ENCODE data around the gene NEDD4L. TPM values are rescaled to one million over a fixed set of nuclear protein-coding genes. Genes with fewer than 3 reads are reported as not detected.
A peak's percentile ranks its signal among the peaks of the same experiment; 100 is the strongest.
"Not testable (repeated sequence)": the region's sequence is repeated elsewhere in the genome, so short reads cannot be mapped to it uniquely, and the experiment has no call there.

Gene NEDD4L
- total and polyA plus RNA-seq, 9 donors, result 24.8 to 43.1 (median 34.0) TPM

GRCh38 chr18:58427321-58427720 lies 383.3 kb downstream of the NEDD4L start:
- Histone ChIP-seq H3K4me3 (ENCODE audit: low read length) (no peak overlapping the region), H3K4me1 (ENCODE audit: control insufficient read depth, insufficient read depth, low read length) (no peaks in the 10 kb centered on the region), H3K27me3 (ENCODE audit: control insufficient read depth, insufficient read depth, low read length) (no peaks in the 10 kb centered on the region), H3K36me3 (ENCODE audit: control insufficient read depth, insufficient read depth, low read length) (no peaks in the 10 kb centered on the region), H3K27ac (ENCODE audit: low read length) (no peak overlapping the region), H3K9me3 (replicated peaks; ENCODE audit: control insufficient read depth, low read depth, low read length) (no peaks in the 10 kb centered on the region)
- WGBS (ENCODE audit: insufficient coverage), result 83% methylated on average over 3 of the region's 5 CpGs
- no peak for DNase-seq

DNA sequence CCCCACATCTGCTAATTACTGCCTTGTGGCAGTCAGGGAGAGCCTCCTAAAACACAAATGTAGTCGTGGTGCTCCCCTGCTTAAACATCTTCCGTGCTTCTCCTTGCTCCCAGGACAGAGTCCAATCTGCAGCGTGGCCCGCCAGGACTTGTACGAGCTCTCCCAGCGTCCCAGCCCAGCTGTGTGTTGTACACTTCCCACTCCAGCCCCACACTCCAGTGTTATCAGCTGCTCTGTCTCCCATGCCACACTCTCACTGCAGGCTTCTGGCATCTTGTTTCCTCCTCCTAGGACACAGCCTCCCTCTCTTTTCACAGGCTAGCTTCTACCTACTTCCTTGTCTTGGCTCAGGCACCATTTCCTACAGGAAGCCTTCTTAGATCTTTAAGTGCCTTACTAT lies 385.4 kb downstream of the NEDD4L start:
- WGBS (ENCODE audit: insufficient coverage), result 26% methylated on average over 6 of the region's 6 CpGs

GRCh38 chr18:58431215-58431614 lies 387.2 kb downstream of the NEDD4L start:
- no peaks in the 10 kb centered on the region for H3K36me3 ChIP-seq (ENCODE audit: control insufficient read depth, insufficient read depth, low read length)
- H3K4me3 ChIP-seq (ENCODE audit: low read length), result no peak overlapping the region
- H3K27me3 ChIP-seq (ENCODE audit: control insufficient read depth, insufficient read depth, low read length), result no peaks in the 10 kb centered on the region
- no peak overlapping the region for H3K27ac ChIP-seq (ENCODE audit: low read length)
- WGBS (ENCODE audit: insufficient coverage), result 43% methylated on average over 5 of the region's 5 CpGs
- no peaks in the 10 kb centered on the region for H3K9me3 ChIP-seq (replicated peaks; ENCODE audit: control insufficient read depth, low read depth, low read length)
- DNase-seq, result no peak
- no peaks in the 10 kb centered on the region for H3K4me1 ChIP-seq (ENCODE audit: control insufficient read depth, insufficient read depth, low read length)

More for the DNA sequence above, 385.4 kb downstream of the NEDD4L start:
- Histone ChIP-seq H3K27ac (ENCODE audit: low read length) (no peak overlapping the region), H3K4me1 (ENCODE audit: control insufficient read depth, insufficient read depth, low read length) (no peaks in the 10 kb centered on the region), H3K27me3 (ENCODE audit: control insufficient read depth, insufficient read depth, low read length) (no peaks in the 10 kb centered on the region), H3K9me3 (replicated peaks; ENCODE audit: control insufficient read depth, low read depth, low read length) (no peaks in the 10 kb centered on the region), H3K4me3 (ENCODE audit: low read length) (no peak overlapping the region), H3K36me3 (ENCODE audit: control insufficient read depth, insufficient read depth, low read length) (no peaks in the 10 kb centered on the region)
- DNase-seq, result peak; percentile 28

GRCh38 chr18:58432050-58432727 lies 388.2 kb downstream of the NEDD4L start:
- H3K36me3 ChIP-seq (ENCODE audit: control insufficient read depth, insufficient read depth, low read length), result no peaks in the 10 kb centered on the region
- H3K27ac ChIP-seq (ENCODE audit: low read length), result no peak overlapping the region
- H3K4me1 ChIP-seq (ENCODE audit: control insufficient read depth, insufficient read depth, low read length), result no peaks in the 10 kb centered on the region
- H3K27me3 ChIP-seq (ENCODE audit: control insufficient read depth, insufficient read depth, low read length), result no peaks in the 10 kb centered on the region
- no peak overlapping the region for H3K4me3 ChIP-seq (ENCODE audit: low read length)
- WGBS (ENCODE audit: insufficient coverage), result no CpG with 5 or more reads among the region's 9 CpGs
- H3K9me3 ChIP-seq (replicated peaks; ENCODE audit: control insufficient read depth, low read depth, low read length), result no peaks in the 10 kb centered on the region
- no peak for DNase-seq

- not testable (repeated sequence) for H3K36me3 ChIP-seq (ENCODE audit: control insufficient read depth, insufficient read depth, low read length); H3K9me3 ChIP-seq (replicated peaks; ENCODE audit: control insufficient read depth, low read depth, low read length); DNase-seq; H3K27me3 ChIP-seq (ENCODE audit: control insufficient read depth, insufficient read depth, low read length); H3K27ac ChIP-seq (ENCODE audit: low read length); H3K4me1 ChIP-seq (ENCODE audit: control insufficient read depth, insufficient read depth, low read length); H3K4me3 ChIP-seq (ENCODE audit: low read length)
- WGBS (ENCODE audit: insufficient coverage), result no CpG with 5 or more reads among the region's 7 CpGs
Measured at GRCh38 chr18:58435221-58436005, 391.4 kb downstream of the NEDD4L start.

- Histone ChIP-seq H3K9me3 (replicated peaks; ENCODE audit: control insufficient read depth, low read depth, low read length) (no peaks in the 10 kb centered on the region), H3K4me1 (ENCODE audit: control insufficient read depth, insufficient read depth, low read length) (peaks cover 4% of the 10 kb centered on the region), H3K4me3 (ENCODE audit: low read length) (no peak overlapping the region), H3K36me3 (ENCODE audit: control insufficient read depth, insufficient read depth, low read length) (no peaks in the 10 kb centered on the region), H3K27ac (ENCODE audit: low read length) (no peak overlapping the region), H3K27me3 (ENCODE audit: control insufficient read depth, insufficient read depth, low read length) (no peaks in the 10 kb centered on the region)
- whole genome bisulfite sequencing (ENCODE audit: insufficient coverage), result 81% methylated on average over 3 of the region's 6 CpGs
- peak; percentile 51 for DNase-seq
Measured at GRCh38 chr18:58438161-58438957, 394.3 kb downstream of the NEDD4L start.

DNA sequence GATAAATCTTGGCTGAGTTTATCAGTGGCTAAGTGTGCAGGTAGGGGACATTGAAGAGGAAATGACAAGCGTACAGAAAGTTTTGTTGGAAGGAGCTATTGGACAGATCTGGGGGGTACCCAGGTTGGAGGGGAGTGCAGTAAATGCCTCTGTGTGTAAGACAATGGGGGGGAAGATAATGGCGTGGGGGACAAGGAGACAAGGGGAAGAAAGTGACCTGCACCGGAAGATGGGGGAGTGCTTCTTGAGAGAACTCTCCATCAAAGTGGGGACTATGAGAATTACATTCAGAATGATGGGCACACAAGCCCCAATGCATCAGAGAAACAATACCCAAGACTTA lies 394.9 kb downstream of the NEDD4L start:
- 55% methylated on average over 1 of the region's 3 CpGs for WGBS (ENCODE audit: insufficient coverage)
- no peak overlapping the region for H3K4me3 ChIP-seq (ENCODE audit: low read length)

GRCh38 chr18:58443671-58444070 lies 399.6 kb downstream of the NEDD4L start:
- no peak overlapping the region for H3K27ac ChIP-seq (ENCODE audit: low read length)
- H3K36me3 ChIP-seq (ENCODE audit: control insufficient read depth, insufficient read depth, low read length), result no peaks in the 10 kb centered on the region
- H3K9me3 ChIP-seq (replicated peaks; ENCODE audit: control insufficient read depth, low read depth, low read length), result no peaks in the 10 kb centered on the region
- WGBS (ENCODE audit: insufficient coverage), result 51% methylated on average over 2 of the region's 6 CpGs
- no peaks in the 10 kb centered on the region for H3K27me3 ChIP-seq (ENCODE audit: control insufficient read depth, insufficient read depth, low read length)
- H3K4me1 ChIP-seq (ENCODE audit: control insufficient read depth, insufficient read depth, low read length), result peaks cover 15% of the 10 kb centered on the region
- H3K4me3 ChIP-seq (ENCODE audit: low read length), result no peak overlapping the region
- no peak for DNase-seq

More for the DNA sequence above, 394.9 kb downstream of the NEDD4L start:
- Histone ChIP-seq H3K27me3 (ENCODE audit: control insufficient read depth, insufficient read depth, low read length) (no peaks in the 10 kb centered on the region), H3K27ac (ENCODE audit: low read length) (no peak overlapping the region), H3K9me3 (replicated peaks; ENCODE audit: control insufficient read depth, low read depth, low read length) (no peaks in the 10 kb centered on the region), H3K36me3 (ENCODE audit: control insufficient read depth, insufficient read depth, low read length) (no peaks in the 10 kb centered on the region), H3K4me1 (ENCODE audit: control insufficient read depth, insufficient read depth, low read length) (peaks cover 4% of the 10 kb centered on the region)
- no peak for DNase-seq

DNA sequence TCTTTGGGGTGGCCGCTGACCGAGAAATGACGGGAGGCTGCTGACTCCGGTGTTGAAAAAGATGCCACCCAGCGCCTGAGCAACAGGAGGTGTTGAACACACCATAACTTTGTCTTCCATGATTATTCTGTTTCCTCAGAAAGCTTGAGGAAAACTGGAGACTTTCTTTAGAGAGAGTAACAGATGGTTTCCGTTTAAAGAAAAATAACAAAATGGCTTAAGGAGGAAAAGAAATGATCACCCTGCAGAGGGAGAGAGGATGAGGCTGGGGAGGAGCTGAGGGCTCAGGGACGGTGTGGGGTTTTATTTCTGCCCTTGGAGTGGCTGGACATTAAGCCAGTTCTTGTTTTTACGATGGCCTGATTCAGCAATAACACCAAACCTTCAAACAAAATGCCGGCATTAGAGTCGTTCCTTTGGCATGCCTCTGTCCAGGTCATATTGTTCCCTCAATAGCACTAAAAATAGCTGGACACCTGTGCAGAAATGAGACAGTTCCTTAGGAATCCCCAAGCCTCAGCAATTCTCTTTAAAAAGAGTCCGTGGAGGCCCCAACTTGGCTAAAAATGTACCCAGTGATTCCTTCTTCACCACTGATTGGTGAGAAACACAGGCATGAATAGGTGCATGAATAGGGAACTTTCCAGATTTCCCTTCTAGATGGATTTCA lies 402.5 kb downstream of the NEDD4L start:
- H3K36me3 ChIP-seq (ENCODE audit: control insufficient read depth, insufficient read depth, low read length), result no peaks in the 10 kb centered on the region
- H3K27me3 ChIP-seq (ENCODE audit: control insufficient read depth, insufficient read depth, low read length), result no peaks in the 10 kb centered on the region
- H3K4me3 ChIP-seq (ENCODE audit: low read length), result no peak overlapping the region
- peak; percentile 66 for DNase-seq
- H3K9me3 ChIP-seq (replicated peaks; ENCODE audit: control insufficient read depth, low read depth, low read length), result no peaks in the 10 kb centered on the region
- H3K4me1 ChIP-seq (ENCODE audit: control insufficient read depth, insufficient read depth, low read length), result peaks cover 15% of the 10 kb centered on the region
- H3K27ac ChIP-seq (ENCODE audit: low read length), result peak overlapping the region; percentile 38
- WGBS (ENCODE audit: insufficient coverage), result 33% methylated on average over 1 of the region's 11 CpGs
